ENCODE measurements around the gene ANKDD1A.
A peak's percentile ranks its signal among the peaks of the same experiment; 100 is the strongest.

The ANKDD1A gene

DNA sequence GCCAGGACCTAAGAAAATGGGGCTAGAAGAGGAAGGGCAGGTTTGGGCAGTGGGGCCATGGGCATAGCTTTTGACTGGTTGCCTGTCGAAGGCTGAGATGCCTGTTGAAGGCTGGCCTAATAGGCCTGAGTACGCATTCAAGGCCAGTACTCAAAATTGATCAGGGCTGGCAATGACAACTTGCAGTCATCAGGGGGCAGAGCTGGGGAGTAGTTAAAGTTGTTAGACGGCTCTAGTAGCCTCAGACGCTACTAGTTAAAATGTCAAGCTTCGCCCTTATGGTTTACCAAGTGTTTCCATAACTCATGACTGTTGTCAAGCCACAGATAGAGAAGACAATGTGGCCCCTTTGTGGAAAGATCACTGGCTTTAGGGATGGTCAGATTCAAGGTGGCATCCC lies 49.3 kb downstream of the ANKDD1A start:
- DNase-seq (ENCODE audit: low spot score) = no peak

GRCh38 chr15:64969401-64969800 lies 57.7 kb downstream of the ANKDD1A start:
- DNase-seq (ENCODE audit: low spot score) = no peak

DNA sequence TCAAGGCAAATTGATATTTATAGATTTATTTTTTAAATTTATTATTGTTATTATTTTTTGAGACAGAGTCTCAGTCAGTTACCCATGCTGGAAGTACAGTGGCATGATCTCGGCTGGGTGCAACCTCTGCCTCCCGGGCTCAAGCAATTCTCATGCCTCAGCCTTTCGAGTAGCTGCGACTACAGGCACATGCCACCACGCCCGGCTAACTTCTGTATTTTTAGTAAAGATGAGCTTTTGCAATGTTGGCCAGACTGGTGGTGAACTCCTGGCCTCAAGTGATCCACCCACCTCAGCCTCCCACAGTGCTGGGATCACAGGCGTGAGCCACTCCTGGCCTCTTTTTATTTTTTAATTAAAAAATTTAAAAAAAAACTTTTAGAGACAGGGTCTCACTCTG lies 59.0 kb downstream of the ANKDD1A start:
- no peak for DNase-seq (ENCODE audit: low spot score)

- no peak for DNase-seq (ENCODE audit: low spot score)
Observed at GRCh38 chr15:64975390-64975789, 63.7 kb downstream of the ANKDD1A start.

DNA sequence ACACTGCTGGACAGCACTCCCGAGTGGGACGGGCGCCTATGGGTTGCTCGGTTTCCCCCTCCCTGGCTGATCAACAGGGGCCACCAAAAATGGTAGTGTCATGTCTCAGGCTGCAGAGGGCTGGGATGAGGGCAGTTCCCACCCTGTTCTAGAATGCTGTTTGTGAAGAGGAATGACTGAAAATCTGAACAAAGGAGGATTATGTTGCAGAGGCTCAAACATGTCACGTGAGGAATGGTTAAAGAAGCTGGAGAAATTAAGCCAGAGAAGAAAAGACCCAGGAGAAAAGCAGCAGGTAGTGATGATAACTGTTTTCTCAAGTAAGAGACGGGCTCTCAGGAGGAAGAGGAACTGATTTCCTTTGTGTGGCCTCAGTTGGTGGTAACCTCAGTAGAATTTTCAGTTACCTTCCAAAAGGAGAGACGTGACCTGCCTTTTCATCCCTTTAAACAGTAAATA lies 67.6 kb downstream of the ANKDD1A start:
- DNase-seq (ENCODE audit: low spot score) = no peak

GRCh38 chr15:64981812-64982431 lies 70.2 kb downstream of the ANKDD1A start:
- DNase-seq (ENCODE audit: low spot score) = no peak

- no peak for DNase-seq (ENCODE audit: low spot score)
Observed at GRCh38 chr15:64982472-64982871, 70.8 kb downstream of the ANKDD1A start.

DNA sequence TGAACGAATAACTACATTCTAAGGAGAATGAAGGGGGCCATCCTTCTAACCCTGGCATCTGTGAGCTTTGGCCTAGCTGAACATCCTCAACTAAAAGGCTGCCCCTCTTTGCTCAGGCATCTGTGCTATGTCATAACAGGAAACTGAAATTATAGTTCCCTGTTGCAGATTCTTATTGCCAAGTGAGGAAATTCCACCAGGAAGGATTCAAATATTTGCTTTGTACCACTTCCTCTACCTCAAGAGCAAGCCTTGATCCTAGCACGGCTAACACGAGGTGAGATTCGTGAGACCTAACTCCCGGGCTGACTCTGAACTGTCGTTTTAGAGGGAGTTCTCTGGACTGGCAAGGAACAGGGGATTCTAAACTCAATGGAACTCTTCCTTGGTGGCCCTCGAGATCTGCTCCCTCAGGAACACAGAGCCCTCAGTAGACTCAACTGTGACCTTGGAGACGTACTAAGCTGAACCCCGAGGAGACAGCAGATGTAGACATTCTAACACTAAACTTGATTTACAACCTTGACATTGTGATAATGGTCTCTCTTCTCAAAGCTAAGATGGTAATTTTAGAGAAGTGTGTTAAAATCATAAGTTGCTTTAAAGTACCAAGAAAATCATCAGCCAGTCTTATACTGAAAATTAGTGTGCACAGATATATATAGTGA lies 73.8 kb downstream of the ANKDD1A start:
- DNase-seq (ENCODE audit: low spot score) = no peak

- no peak for DNase-seq (ENCODE audit: low spot score)
Observed at GRCh38 chr15:64987136-64987535, 75.4 kb downstream of the ANKDD1A start.

DNA sequence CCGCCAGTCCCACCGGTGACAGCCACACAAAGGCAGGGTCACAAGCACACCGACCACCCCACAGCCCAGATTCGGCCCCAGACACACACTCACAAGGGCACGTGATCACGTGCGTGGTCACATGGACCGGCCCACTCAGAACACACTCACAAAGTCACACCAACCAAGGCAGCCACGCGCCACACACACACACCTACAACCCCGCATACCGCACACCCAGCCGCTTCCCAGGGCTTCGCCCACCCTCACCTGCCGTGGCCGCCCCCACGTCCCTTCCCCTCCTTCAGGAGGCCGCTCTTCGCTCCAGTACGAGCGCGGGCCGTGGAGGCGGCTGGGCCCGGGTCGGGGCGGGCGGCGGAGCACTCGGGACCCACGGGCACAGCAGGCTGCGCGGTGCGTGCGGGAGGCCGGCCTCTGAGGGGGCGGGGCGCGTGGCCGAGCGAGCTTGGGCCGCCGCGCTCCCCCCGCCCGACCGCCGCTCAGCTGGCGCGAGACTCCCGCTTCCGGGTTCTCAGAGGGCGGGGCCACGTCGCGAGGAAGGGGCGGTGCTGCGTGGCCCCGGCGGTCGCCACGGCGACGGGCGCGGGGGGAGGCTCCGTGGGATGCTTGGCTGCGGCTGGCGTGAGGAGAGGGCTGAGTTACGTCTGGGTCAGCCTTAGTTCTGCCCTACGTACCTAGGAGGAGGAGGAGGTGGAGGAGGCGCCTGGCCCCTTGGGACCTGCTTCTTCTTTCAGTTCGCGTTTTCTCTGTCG lies 77.9 kb downstream of the ANKDD1A start, which contains the start of gene SPG21:
Gene SPG21 (minus strand): TSS at position 499 of the 752 bp plus-strand sequence. CDS start 6,345 bp downstream, outside the sequence.
- peak; percentile 89 for DNase-seq (ENCODE audit: low spot score)

GRCh38 chr15:64990168-64990470 lies 78.4 kb downstream of the ANKDD1A start:
- no peak for DNase-seq (ENCODE audit: low spot score)

- no peak for DNase-seq (ENCODE audit: low spot score)
Observed at GRCh38 chr15:64991536-64992135, 79.9 kb downstream of the ANKDD1A start.

- DNase-seq (ENCODE audit: low spot score) = no peak
Observed at GRCh38 chr15:64993290-64993689, 81.6 kb downstream of the ANKDD1A start.

- DNase-seq (ENCODE audit: low spot score) = no peak
Observed at GRCh38 chr15:64997066-64997465, 85.4 kb downstream of the ANKDD1A start.

GRCh38 chr15:64997745-64998375 lies 86.2 kb downstream of the ANKDD1A start:
- DNase-seq (ENCODE audit: low spot score) = no peak

- no peak for DNase-seq (ENCODE audit: low spot score)
Observed at GRCh38 chr15:65004993-65005392, 93.3 kb downstream of the ANKDD1A start.

GRCh38 chr15:65006876-65007275 lies 95.2 kb downstream of the ANKDD1A start:
- no peak for DNase-seq (ENCODE audit: low spot score)

Data from hematopoietic multipotent progenitor cell treated with erythropoietin and hydrocortisone succinate and interleukin-3 and kit ligand, for 17 days (in vitro differentiated cells).